UCSD-AML1 (cell line): ENCODE measurements around the gene TSKS.

Source experiments
- DNase-seq: peaks from one replicate; lab custom pipeline; 2025; ENCODE audit not compliant: unreplicated experiment; lab: John Stamatoyannopoulos, UW

TSKS gene

DNA sequence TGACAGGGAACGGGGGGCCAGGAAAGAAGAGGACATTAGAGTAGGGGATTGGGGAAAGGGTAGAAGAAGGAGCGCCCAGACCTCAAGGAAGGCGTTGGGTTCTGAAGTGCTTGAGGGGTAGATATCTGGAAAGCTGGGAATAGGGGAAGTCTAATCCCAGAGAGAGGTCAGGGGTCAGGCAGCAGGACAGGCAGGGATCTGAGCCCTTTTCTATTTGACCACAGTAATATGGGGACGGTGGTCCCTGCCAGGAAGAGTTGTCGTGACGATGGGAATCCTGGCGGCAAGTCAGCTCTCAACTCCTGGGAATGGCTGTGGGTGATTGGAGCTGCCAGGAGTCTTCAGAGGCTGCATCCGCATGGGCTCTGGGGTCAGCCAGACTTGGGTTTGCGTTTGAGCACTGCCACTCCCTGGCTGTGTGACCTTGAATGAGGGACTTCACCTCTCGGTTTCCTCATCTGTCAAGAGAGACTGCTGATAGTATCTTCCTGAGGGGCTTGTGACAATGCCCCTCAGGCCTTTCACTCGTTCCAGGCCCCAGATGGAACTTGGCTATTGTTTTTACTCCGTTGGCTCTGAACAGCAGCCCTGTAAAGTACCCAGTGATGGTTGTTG, 5.0 kb upstream of the TSKS start:
- no peak for DNase-seq

- DNase-seq, result no peak
Observed at GRCh38 chr19:49767381-49767780, 4.3 kb upstream of the TSKS start.

DNA sequence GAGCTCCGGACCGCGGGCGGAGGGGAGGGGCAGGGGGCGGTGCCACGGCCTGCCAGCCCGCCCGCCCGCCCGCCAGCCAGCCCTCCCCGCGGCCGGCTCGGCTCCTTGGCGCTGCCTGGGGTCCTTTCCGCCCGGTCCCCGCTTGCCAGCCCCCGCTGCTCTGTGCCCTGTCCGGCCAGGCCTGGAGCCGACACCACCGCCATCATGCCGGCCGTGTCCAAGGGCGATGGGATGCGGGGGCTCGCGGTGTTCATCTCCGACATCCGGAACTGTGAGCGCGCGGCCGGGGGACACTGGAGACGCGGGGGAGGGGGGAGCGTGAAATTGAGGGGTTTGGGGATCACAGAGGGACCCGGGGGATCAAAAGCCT, 3.8 kb upstream of the TSKS start, which contains the start of gene AP2A1:
Gene AP2A1, plus strand, starts transcription at position 72 of the 370 bp plus-strand sequence. Its CDS starts 133 bp downstream, at position 205.
- DNase-seq, result no peak

DNA sequence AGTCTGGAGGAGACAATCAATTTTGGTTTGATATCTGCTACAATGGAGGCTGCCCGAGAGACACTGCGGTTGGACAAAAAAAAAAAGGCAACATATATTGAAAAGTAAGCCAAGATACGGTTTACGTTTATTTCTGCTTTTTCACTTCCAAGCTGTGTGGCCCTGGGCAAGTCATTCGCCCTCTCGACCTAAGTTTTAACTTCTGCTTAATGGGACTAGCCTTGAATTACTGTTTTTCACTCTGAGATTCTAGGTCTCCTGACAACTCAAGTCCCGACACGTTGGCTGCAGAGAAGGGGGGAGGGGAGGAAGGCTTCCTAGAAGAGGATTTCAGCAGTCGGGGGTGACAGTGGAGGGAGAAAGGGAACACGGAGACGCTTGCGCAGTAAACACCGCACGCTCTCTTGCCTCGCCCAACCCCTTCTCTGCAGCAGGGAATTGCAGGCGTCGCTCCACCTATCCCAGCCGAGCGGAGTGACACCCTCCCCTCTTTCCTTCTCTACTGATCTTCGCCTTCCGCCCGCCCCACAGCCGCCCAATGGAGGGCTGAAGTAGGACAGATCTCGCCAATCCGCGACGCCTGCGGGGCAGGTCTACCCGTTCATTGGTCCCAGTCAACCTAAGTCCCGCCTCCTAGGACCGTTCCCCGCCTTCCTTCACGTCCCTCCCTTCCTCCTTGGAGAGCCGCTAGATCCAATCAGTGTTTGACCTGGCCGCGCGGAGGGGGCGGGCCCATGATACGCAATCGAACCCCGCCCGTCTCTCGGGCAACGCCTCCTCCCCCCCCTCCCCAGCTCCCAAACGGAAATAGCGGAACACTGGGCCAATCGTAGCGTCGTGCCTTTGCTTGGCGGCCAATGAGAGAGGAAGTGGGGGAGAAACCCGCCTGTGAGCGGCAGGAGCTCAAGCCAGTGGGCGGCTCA, 3.2 kb upstream of the TSKS start:
- DNase-seq, result peak; percentile 100

- no peak for DNase-seq
Observed at GRCh38 chr19:49764341-49764740, 1.2 kb upstream of the TSKS start.

DNA sequence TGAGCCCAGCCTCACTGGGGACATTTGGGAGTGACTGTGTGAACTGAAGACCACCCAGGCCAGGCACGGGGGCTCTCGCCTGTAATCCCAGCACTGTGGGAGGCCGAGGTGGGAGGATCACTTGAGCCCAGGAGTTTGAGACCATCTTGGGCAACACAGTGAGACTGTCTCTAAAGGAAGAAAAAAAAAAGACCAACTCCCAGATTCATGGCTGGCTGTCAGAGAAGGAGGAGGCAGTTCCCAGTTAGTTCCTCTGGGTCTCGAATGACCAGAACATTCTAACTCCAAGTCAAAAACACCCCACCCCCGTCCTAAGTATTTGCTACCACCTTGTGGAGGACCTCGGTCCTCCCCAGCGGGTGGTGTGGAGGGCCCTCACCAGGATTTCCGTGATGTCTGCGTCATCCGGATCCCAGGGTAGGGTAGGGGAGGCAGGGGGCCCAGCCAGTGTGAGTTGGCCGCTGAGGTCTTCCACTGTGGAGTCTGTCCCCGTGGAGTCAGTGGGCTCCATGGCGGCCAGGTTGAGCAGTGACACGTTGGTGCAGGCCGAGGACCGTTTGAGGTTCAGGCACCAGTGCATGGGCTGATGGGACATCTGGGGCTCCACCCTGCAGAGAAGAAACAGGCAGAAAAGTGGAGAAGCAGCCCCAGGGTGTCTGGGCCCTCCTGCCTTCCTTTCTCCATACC, 1.3 kb downstream of the TSKS start:
- DNase-seq, result peak; percentile 63

- DNase-seq, result no peak
Observed at GRCh38 chr19:49761249-49761624, 1.9 kb downstream of the TSKS start.

GRCh38 chr19:49758292-49758691, 4.8 kb downstream of the TSKS start:
- peak; percentile 17 for DNase-seq

- DNase-seq, result no peak
Observed at GRCh38 chr19:49755956-49756355, 7.2 kb downstream of the TSKS start.

DNA sequence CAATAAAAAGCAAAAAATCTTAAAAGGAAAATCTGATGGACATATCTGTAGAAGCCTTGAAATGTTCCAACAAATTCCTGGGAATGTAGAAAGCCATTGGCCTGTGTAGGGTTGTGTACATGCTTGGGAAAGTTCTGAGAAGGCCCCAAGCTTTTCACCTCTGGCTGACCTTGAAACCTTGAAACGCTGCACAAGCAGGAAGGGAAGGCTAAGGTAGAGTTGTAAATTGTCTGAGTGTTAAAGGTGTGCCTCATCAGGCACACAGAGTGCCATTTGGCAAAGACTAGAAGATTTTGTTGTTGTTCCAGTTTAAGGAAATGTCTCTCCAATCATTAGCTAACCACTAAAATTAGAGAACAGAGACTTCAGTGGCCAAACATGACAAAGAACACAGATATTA, 10.4 kb downstream of the TSKS start:
- DNase-seq, result no peak

- no peak for DNase-seq
Observed at GRCh38 chr19:49749771-49750170, 13.3 kb downstream of the TSKS start.

DNA sequence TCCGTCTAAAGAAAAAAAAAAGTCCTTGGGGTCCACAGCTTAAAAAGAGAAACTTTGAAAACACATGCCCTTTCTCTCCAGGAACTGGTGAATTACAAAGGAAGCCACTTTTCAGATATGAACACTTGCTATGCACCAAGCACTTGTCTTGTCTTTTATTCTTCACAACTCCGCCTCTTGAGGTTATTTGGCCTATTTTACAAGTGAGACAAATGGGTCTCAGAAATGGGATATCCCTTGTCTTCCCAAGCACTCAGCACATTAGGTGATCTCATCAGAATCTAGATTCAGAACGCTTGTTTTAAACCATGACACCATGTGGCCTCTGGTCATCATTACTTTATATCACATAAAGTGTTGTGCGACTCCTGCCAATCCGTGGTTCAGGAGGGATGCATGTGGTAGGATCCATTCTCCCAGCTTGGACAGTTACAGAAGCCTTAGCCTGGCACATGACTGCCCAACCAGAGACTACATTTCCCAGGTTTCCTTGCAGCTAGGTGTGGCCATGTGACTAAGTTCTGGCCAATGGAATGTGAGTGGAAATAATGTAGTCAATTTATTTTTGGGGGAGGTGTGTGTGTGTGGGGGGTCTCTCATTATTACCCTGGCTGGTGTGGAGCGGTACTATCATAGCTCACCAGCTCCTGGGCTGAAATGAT, 13.9 kb downstream of the TSKS start:
- no peak for DNase-seq

- DNase-seq, result no peak
Observed at GRCh38 chr19:49746206-49746958, 16.7 kb downstream of the TSKS start.

GRCh38 chr19:49744946-49745381, 18.1 kb downstream of the TSKS start:
- DNase-seq, result no peak

DNA sequence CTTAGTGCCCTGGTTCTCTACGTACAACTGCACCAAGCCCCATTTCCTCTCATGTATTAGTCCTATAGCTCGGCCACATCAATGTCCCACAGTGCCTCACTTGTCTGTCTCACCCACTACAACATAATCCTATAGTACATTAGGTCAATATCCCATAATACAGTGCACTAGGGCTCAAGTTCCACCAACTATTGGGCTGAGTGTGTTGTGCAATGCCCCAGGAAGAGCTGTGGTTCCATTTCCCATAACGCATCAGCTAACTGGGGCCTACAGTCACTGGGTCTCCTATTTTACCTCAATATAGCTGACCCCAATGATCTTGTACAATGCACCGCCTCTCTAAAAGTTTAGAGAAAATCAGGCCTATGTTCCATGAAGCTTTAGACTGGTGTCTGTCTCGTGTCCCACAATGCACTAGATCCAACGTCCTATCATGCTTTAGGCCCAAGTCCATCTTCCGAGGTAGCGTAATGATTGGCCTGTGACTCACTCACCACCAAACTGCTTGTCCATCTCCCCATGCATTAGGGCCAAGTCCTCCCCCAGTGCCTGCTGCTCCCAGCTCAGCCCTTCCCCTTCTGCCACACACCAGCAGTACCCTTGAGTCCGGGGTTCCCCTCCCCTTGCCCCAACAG, 21.8 kb downstream of the TSKS start:
- DNase-seq, result no peak

DNA sequence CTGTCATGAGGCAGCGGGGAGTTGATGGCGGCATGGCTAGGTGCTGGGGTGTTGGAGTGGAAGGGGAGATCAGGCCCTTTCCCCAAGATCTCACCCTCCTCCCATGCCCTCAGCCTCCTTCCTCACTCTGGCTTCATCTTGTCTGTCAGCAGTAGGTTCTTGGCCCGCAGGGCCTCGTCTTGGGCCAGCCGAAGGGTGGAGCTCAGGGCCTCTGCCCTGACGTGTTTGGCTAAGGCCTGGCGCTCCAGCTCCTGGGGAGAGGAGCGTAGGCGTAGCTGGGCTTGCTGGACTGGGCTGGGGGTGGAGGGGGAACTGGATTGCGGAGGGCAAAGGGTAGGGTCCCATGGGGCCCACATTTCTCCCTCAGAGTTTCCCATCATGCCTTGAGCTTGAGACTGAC, 23.2 kb downstream of the TSKS start:
- DNase-seq, result no peak

DNA sequence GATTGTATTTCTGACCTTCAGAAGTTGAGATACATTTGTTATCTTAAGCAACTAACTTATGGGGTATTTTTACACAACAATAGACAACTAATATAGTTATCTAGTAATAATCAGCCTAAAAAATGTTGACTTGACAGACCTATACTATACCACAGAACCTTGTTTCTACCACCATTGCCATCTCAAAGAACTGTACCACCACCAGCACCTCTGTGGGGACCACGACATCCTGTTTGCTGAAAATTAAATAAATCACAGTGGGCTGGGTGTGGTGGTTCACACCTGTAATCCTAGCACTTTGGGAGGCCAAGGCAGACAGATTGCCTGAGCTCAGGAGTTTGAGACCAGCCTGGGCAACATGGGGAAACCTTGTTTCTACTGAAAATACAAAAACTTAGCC, 24.0 kb downstream of the TSKS start:
- no peak for DNase-seq

DNA sequence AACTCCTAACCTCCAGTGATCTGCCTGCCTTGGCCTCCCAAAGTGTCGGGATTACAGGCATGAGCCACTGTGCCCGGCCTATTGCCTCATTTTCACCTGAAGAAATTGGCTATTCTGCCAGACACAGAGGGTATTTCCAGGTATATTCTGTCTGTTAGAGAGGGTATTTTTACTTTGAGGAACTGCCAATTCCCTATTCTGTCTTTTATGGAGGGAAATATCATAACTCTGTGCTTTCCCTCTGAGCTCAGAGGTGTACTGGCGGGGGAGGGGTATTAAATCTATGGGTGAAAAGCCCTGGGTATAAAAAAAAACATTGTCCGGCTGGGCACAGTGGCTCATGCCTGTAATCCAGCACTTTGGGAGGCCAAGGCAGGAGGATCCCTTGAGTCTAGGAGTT, 24.8 kb downstream of the TSKS start:
- DNase-seq, result no peak

- DNase-seq, result peak; percentile 16
Observed at GRCh38 chr19:49730166-49730565, 32.9 kb downstream of the TSKS start.
